Activated T-cell treated with anti-CD3 and anti-CD28 coated beads for 1 hour (primary cell): ENCODE data around the gene PNPLA7.
"Not testable (repeated sequence)": the region's sequence is repeated elsewhere in the genome, so short reads cannot be mapped to it uniquely, and the experiment has no call there.

ENCODE experiments used
- DNase-seq: peaks from one replicate; pipeline ENCODE4 v3.0.0-alpha.2; 2020; ENCODE audit warnings: low read depth

PNPLA7 gene

DNA sequence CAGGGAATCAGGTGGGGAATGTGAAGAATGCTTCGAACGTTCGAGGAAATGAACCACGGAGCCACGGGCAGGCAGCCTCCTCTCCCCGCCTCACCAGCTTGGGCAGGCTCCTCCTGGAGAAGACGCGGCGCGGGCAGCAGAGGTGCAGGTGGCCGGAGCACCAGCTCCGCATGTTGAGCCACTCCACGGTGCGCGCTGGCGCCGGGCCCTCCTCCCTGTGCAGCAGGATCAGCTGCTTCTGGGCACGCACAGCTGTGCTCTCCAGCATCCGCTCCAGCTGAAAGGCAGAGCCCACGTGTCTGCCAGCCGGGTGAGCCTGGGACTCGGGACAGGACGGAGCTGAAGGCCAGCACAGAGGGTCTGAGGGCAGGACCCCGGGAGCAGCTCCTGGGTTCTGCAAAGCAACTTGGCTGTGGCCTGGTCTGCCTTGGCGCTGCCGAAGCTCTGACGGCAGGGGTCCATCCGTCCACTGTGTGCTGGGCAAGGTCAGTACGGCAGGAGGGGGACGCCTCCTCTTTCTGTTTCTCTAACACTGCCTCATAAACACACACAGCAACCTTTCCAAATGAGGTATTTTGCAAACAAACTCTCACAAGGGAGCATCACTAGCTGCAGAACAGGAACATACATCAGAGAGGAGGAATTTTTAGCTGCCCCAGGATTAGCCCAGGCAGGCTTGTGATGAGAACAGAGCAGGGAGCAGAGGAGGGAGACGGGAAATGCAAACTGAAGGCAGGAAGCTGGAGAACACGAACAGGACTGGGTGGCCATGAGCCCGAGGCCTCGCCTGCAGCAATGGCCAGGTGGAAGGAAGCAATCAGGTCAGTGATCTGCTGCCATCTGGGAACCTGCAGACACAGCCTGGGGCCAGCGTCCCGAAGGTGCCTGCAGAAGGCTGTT is 71.0 kb downstream of the PNPLA7 start:
- DNase-seq: no peak

DNA sequence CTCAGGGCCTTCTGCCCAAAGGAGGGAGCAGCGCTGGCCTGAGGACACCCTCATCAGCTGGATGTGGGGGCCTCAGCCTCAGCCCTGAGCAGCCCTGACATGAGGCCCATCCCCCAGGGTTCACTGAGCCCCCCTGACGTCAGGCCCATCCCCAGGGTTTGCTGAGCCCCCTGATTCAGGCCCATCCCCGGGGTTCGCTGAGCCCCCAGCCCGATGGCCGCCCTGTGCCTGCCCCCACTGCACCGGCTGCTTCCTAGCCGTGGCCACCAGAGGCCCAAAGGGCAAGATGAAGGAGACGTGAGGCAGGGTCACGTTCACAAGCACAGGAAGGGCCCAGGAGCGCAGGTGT is 71.6 kb downstream of the PNPLA7 start:
- DNase-seq: no peak

DNA sequence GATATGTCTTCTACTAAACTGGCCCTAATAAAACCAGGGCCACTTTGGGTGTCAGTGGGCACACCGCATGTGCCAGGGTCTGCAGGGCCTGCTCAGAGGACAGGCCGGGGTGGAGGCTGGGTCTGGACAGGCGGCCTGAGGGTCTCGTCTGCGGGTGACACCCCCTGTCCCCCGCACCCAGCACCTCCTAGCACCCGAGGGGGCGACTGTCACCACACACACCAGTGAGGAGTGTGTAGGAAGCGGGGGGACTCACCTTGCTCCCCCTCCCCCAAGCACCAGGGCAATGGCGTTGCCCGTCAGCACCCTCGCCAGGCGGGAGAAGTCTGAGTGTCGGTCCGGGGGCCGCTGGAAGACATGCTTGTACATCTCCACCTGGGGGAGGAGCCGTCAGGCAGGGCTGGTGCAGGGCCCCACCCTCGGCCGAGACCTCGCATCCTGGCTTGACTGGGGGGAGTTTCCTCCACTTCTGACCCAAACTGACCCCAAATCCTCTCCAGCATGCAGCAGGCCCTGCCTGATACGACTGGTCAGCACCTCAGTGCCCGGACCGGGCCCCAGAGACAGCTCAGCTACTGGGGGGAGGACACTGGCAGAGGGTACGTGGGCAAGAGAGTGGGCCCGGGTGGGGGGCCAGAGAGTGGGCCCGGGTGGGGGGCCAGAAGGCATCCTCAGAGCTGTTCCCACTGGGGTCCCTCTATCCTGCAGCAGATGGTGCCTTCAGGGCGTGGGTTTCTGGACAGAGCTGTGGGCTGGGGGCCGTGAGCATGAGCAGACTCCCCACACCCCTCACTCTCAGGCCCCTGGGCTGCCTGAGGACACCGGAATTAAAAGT is 72.2 kb downstream of the PNPLA7 start:
- no peak for DNase-seq

DNA sequence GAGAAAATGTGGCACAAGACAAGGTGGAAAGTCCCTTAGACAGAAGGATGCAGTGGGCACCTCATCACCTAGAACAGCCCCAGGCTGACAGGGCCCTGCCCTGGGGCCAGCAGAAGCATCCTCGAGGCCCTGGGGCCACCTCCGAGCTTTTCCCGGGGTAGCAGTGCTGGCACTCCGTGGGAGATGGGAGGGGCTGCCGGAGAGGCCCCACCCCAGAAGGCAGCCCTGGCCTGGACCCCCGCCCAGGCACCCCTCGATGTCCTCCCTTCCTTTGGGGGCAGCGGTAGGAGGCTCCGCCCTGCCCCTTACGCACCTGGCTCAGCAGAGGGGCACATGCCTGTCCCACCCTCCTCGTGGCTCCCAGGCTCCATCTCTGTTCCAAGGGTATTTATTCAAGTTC is 73.3 kb downstream of the PNPLA7 start:
- no peak for DNase-seq

DNA sequence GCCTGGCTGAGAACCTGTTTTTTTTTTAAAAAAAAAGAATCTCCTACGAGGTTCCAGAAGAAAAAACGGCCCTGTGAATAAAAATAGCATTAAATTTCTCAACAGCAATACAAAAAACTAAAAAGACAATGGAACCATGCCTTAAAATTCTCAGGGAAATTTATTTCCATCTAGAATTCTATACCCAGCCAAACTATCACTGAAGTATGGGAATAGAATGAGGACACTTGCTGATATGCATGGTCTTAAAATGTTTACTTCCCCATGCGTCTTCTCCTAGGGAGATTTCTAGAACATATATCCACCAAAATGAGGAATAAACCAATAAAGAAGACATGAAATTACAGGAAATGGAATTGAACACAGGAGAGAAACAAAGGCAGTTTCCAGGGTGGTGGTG is 74.5 kb downstream of the PNPLA7 start:
- DNase-seq: no peak

DNA sequence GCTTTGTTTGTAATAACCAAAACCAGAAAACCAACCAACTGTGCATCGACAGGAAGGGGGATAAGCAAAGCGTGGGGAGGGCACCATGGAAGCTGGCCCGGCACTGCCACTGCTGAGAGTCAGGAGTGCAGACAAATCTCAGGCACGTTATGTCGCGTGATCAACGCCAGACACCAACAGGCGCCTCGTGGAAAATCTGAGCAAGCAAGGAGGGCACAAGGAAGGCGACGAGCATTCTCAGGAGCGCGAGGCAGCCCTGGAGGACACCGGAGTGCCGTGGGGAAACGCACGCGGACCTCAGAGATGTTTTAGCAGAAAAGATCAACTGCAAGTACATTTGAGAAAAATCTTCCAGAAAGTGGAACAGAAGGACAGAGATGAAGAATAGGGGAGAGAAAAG is 75.9 kb downstream of the PNPLA7 start:
- DNase-seq: no peak

DNA sequence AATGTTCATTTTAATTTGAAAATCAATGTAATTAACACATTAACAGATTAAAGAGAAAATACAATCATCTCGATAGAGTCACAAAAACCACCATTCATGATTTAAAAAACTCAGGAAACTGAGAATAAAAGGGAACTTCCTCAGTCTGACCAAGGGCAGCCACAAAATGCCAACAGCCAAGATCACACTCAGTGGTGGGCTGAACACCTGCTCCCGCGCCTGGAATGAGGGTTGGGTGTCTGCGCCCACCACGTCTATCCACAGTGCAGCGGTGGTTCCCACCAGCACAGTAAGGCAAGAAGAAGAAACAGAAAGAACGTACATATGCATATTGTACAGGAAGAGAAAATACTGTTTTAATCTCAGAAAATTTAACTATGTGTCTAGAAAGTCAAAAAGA is 79.4 kb downstream of the PNPLA7 start:
- no peak for DNase-seq

DNA sequence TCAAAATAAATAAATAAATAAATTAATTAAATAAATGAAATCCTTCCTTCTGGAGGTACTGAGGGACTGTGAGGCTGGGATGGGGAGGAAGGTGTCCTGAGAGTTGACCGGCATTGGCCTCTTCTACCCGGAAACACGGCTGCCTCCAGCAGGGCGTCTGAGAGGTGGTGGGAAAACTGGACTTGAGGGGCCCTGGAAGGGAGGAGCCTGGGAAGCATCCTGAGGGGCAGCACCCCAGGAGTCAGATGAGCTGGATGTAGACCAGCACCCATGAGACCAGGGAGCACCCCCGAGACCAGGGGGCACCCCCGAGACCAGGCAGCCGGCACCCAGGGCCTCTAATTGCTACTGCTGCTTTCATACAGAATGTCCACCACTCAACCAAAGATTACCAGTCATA is 82.3 kb downstream of the PNPLA7 start:
- DNase-seq: no peak

DNA sequence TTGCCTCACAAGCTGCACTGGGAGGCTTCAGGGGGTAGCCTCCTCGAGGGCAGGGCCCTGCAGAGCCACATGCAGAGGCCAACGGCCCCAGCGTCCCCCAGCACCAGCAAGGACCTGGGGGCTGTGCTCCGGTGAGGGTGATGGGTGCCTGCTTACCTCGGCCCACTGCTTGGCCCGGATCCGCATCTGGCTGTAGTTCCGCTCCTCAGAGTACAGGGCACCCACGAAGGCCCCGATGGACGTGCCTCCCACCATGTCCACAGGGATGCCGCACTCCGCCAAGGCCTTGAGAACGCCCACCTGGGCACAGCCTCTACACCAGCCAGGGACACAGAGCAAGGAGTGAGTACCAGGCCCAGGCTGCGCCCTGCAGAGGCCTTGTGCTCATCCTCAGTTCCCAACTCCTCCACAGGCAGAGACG is 83.0 kb downstream of the PNPLA7 start:
- DNase-seq: no peak

DNA sequence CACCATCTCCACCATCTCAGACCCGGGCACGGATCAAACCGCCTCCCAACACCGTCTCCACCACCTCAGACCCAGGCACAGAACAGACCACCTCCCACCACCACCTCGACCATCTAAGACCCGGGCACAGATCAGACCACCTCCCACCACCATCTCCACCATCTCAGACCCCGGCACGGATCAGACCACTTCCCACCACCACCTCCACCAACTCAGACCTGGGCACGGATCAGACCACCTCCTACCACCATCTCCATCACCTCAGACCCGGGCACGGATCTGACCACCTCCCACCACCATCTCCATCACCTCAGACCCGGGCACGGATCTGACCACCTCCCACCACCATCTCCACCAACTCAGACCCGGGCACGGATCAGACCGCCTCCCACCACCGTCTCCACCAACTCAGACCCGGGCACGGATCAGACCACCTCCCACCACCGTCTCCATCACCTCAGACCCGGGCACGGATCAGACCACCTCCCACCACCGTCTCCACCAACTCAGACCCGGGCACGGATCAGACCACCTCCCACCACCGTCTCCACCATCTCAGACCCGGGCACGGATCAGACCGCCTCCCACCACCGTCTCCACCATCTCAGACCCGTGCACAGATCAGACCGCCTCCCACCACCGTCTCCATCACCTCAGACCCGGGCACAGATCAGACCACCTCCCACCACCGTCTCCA is 83.7 kb downstream of the PNPLA7 start:
- DNase-seq: not testable (repeated sequence)

DNA sequence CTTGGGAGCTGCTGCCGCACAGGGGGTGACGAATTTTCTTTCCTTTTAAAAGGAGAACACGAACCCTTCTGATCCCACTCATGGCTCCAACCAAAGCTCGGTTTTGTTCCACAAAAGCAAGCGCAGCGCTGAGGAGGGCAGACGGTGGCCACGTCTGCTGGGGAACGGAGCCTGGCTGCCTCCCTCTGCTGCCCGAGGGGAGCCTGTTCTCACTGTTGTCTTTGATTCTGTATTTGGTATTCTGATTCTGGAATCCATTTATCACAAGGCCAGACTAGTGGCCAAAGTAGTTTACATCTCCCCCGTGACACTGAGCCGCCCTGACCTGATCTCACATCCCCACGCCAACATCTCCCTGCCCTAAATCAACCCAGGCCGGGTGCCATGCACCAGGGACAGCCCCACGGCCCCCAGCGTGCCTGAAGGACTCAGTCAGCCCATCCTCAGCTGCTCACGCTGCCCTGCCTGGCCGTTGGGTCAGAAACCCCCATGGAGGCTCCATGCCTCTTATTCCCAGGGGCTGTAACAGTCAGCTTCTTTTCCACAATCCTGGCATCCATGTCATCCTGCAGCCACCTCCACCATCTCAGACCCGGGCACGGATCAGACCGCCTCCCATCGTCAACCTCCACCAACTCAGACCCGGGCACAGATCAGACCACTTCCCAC is 84.3 kb downstream of the PNPLA7 start:
- no peak for DNase-seq

DNA sequence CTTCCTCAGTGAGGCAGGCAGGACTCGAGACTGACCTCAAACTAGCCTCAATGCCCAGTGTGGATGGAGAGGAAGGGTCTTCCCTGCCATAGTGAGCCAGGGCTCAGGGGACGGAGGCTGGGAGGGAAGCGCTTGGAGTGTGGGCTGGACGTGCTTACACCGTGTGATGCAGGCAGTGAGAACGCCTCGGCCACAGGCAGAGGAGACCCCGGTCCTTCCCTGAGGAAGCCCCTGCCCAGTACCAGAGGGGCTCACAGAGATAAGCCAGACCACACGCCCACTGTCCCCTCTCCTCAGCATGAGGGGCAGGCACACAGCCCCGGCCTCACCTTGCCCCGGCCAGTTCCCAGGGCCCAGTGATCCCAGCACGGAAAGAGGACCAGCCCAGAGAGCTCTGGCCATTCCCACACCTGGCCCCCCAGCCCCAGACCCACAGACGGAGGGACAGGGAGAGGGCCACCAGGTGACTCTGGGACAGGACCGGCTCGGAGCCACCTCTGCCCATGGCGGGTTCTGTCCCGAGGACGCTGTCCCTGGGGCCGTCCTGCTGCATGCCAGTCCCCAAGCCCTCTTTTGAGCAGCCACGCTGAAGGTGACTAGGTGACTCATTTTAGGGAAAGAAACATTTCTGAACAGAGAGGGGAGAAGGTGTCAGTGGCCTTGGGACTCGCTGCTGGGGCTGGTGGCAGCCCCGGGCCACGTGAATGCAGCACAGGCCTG is 85.0 kb downstream of the PNPLA7 start:
- DNase-seq: no peak

DNA sequence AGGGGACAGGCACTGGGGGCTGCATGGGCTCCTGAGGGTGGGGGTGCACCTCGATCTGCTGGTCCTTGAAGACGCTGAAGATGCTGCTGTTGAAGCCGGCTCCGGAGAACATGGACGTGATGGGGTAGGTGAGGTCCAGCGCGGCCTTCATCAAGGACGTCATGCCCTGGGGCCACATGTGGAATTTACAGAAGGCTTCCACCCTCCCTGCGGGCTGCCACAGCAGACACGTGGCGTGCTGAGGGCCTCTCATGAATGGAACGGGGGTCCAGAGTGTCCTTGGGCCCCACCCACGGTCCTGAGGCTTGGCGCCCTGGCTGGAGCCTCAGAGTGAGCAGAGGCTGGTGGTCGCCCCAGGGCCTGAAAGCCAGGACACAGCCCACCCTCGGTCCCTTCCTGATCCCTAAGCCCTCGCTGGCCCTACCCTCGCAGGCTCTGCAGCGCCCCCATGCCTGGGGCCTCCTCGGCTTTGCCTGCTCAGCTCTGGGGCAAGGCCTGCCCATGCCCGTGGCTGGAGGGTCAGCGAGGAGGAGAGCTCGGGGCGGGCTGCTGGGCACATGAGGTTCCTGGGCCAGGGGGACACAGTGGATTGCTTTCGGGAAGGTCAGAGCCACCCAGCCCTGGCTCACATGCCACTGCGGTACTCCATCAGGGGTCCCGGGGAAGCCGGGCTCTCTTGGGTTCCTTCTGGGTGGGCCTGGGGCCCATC is 85.8 kb downstream of the PNPLA7 start:
- DNase-seq: no peak

DNA sequence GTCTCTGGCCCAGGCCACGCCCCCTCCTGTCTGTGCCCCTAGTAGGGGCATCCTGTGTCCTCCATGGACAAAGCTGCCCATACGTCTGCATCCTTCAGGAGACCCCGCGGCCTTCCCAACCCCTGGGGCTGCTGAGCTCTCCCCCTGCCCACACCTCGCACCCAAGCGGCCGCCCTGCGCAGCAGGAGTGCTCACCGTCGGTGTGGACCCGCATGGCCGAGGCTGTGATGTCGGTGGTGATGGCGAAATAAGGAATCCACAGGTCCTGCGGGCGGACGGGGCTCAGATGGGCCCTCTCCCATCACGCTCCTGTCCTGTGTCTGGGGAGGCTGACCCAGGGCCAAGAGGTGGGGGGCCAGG is 86.3 kb downstream of the PNPLA7 start:
- no peak for DNase-seq

DNA sequence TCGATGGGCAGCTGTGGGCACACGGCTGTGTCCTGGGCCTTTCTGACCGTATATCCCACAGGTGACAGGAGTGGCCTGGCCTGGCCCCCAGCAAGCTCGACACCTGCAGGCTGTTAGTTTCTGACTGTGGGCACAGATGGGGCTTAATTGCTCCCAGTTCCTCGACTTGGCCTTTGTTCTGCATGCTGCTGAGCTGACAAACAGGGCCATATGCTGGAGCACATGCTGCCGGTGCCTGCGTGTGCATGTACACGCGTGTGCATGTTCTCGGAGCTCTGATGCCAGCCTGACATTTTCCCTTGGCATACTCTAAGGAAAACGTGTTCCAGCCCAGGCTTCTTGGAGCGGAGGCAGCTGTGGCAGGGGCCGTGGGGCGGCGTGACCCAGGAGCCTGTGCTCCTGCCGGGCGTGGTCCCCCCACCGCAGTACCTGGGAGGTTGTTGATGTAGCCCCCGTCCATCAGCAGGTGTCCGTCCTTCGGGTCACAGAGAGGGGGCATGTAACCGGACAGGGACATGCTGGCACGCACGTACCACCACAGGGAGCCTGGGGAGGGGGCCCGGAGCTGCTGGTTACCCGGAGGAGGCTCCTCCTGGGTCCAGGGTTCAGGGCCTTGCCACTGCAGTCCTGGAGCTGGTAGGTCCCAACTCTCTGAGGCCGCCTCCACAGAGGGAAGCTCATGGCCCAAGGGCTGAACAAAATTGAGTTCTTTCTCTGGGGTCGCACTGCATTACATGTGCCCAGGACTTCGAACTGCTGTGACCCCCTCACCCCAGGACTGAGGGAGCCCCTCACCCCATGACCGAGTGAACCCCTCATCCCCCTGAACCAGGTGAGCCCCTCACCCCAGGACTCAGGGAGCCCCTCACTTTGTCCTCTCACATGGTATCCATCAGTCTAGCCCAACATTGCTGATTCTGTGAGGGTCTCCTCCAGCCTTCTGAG is 86.9 kb downstream of the PNPLA7 start:
- no peak for DNase-seq

DNA sequence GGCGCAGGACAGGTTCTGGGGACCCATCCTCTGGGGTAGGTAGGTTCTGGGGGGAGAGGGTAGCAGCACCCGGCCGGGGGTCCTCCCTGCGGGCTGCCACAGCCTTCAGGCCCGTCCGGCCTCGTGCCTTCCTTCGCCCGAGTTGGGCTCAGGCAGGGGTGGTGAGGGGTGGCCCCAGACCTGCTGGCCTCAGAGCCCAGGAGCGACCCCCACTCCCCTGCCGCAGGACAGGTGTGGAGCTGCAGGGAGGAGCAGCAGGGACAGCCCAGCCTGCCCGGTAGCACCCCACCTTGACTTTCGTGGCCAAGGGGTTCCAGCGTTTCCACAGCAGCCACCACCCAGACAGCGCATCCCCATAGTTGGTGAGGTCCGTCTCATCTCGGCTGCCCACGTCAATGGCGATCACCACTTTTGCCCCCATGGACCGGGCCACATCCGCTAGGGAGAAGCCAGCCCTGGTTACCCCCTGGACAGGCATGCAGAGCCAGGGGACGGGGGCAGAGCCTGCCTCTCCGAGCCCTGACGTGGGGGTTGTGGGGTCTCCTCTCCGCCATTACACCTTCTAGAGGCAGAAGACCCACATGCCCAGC is 87.7 kb downstream of the PNPLA7 start:
- no peak for DNase-seq

DNA sequence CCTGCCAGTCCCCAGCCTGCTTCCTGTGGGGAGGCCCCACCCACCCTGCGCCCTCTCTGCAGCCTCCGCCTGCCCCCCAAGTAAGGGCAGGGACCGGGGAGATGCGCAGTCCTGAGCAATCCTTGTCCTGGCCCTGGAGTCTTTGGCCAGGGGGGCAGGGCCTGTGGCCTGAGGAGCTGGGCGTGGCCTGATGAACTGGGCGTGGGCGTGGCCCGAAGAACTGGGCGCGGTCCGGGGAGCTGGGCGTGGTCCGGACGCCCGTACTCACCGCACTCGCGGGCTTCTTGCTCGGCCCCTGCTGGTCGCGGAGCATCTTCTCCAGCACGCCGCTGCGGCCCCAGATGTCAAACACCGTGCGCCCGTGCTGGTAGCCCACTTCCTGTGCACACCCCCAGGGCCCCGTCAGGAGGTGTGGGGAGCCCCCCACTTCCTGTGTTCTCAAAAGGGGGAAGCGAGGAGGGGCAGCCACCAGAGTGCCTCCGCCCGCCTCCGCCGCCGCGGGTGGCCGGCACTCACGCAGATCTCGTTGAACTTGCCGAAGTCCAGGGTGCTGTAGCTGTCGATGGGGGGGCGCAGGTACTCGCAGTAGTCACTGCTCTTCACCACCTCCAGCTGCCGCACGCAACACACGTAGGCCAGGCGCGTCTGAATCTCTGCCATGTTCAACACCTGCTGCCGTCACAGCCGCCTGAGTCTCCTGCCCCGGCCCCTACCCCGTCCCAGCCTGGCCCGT is 88.4 kb downstream of the PNPLA7 start:
- peak; percentile 62 for DNase-seq

DNA sequence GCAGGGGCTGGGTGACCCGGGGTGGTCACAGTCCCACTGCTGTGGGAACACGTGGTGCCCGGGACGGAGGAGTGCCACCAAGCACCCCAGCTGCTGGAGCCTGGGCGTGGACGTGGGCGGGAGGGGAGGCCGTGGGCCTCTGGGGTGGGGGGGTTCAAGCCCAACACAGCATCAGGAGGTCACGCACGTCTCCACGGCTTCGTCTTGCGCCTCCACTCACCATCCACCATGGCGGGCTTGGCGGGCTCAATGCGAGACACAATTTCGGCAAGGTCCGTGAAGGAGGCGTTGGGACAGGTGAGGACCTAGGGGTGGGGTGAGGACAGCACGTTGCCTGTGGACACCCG is 88.9 kb downstream of the PNPLA7 start:
- DNase-seq: no peak
